Activated T-cell treated with anti-CD3 and anti-CD28 coated beads, Interleukin-2, amount 50 U/mL, for 24 hours (primary cell): ENCODE measurements around the gene MMAB.

ENCODE experiments used
- DNase-seq: peaks from one replicate; pipeline ENCODE4 v3.0.0-alpha.2; 2020
- H3K27ac Mint-ChIP-seq: 2 replicates; pipeline ENCODE4 v1.8.0; 2020; ENCODE audit warnings: mild to moderate bottlenecking, mixed read lengths
- H3K27me3 Mint-ChIP-seq: 2 replicates; pipeline ENCODE4 v1.8.0; 2020; ENCODE audit warnings: mixed read lengths
- H3K36me3 Mint-ChIP-seq: 2 replicates; pipeline ENCODE4 v1.8.0; 2020; ENCODE audit warnings: low read depth, mixed read lengths
- H3K4me1 Mint-ChIP-seq: 2 replicates; pipeline ENCODE4 v1.8.0; 2020; ENCODE audit warnings: low read depth, mixed read lengths
- H3K4me3 Mint-ChIP-seq: 2 replicates; pipeline ENCODE4 v1.8.0; 2020; ENCODE audit warnings: mild to moderate bottlenecking, moderate library complexity, mixed read lengths
- H3K9me3 Mint-ChIP-seq: 2 replicates; pipeline ENCODE4 v1.8.0; 2020; ENCODE audit warnings: mixed read lengths

The MMAB gene

GRCh38 chr12:109538191-109538863 lies 35.0 kb downstream of the MMAB start:
- Mint-ChIP-seq H3K27me3 (no peaks in the 10 kb centered on the region), H3K36me3 (peaks cover 30% of the 10 kb centered on the region), H3K9me3 (no peaks in the 10 kb centered on the region), H3K27ac (no peak overlapping the region), H3K4me3 (no peak overlapping the region), H3K4me1 (no peaks in the 10 kb centered on the region)
- no peak for DNase-seq

- Mint-ChIP-seq H3K9me3 (no peaks in the 10 kb centered on the region), H3K4me3 (no peak overlapping the region), H3K36me3 (peaks cover 37% of the 10 kb centered on the region), H3K27me3 (no peaks in the 10 kb centered on the region), H3K4me1 (no peaks in the 10 kb centered on the region), H3K27ac (no peak overlapping the region)
- DNase-seq, result no peak
Measured at GRCh38 chr12:109537136-109537535, 36.2 kb downstream of the MMAB start.

GRCh38 chr12:109535863-109536250 lies 37.4 kb downstream of the MMAB start:
- no peak for DNase-seq
- Mint-ChIP-seq H3K4me1 (no peaks in the 10 kb centered on the region), H3K27ac (no peak overlapping the region), H3K36me3 (peaks cover 47% of the 10 kb centered on the region), H3K4me3 (no peak overlapping the region), H3K9me3 (no peaks in the 10 kb centered on the region), H3K27me3 (no peaks in the 10 kb centered on the region)

- H3K4me3 Mint-ChIP-seq, result no peak overlapping the region
- H3K27ac Mint-ChIP-seq, result no peak overlapping the region
Measured at GRCh38 chr12:109535231-109535862, 38.0 kb downstream of the MMAB start.

GRCh38 chr12:109534456-109534855 lies 38.8 kb downstream of the MMAB start:
- Mint-ChIP-seq H3K4me3 (no peak overlapping the region), H3K9me3 (no peaks in the 10 kb centered on the region), H3K27me3 (no peaks in the 10 kb centered on the region), H3K36me3 (peaks cover 61% of the 10 kb centered on the region), H3K27ac (no peak overlapping the region), H3K4me1 (no peaks in the 10 kb centered on the region)
- no peak for DNase-seq

More at GRCh38 chr12:109535231-109535862, 38.0 kb downstream of the MMAB start:
- Mint-ChIP-seq H3K36me3 (peaks cover 52% of the 10 kb centered on the region), H3K4me1 (no peaks in the 10 kb centered on the region), H3K27me3 (no peaks in the 10 kb centered on the region), H3K9me3 (no peaks in the 10 kb centered on the region)
- no peak for DNase-seq

GRCh38 chr12:109533487-109533740 lies 39.9 kb downstream of the MMAB start:
- H3K9me3 Mint-ChIP-seq, result no peaks in the 10 kb centered on the region

GRCh38 chr12:109532721-109533486 lies 40.4 kb downstream of the MMAB start:
- Mint-ChIP-seq H3K4me3 (no peak overlapping the region), H3K27me3 (no peaks in the 10 kb centered on the region), H3K4me1 (no peaks in the 10 kb centered on the region)

More at GRCh38 chr12:109533487-109533740, 39.9 kb downstream of the MMAB start:
- H3K36me3 Mint-ChIP-seq, result peaks cover 67% of the 10 kb centered on the region
- no peak for DNase-seq
- H3K4me1 Mint-ChIP-seq, result no peaks in the 10 kb centered on the region
- H3K27me3 Mint-ChIP-seq, result no peaks in the 10 kb centered on the region
- H3K4me3 Mint-ChIP-seq, result no peak overlapping the region
- no peak overlapping the region for H3K27ac Mint-ChIP-seq

GRCh38 chr12:109531411-109531810 lies 41.9 kb downstream of the MMAB start:
- no peak for DNase-seq
- no peaks in the 10 kb centered on the region for H3K27me3 Mint-ChIP-seq
- no peak overlapping the region for H3K27ac Mint-ChIP-seq
- no peaks in the 10 kb centered on the region for H3K9me3 Mint-ChIP-seq
- H3K36me3 Mint-ChIP-seq, result peaks cover 79% of the 10 kb centered on the region
- H3K4me1 Mint-ChIP-seq, result no peaks in the 10 kb centered on the region
- no peak overlapping the region for H3K4me3 Mint-ChIP-seq

More at GRCh38 chr12:109532721-109533486, 40.4 kb downstream of the MMAB start:
- H3K9me3 Mint-ChIP-seq, result no peaks in the 10 kb centered on the region
- H3K27ac Mint-ChIP-seq, result no peak overlapping the region
- H3K36me3 Mint-ChIP-seq, result peaks cover 71% of the 10 kb centered on the region
- DNase-seq, result no peak

- Mint-ChIP-seq H3K4me1 (no peaks in the 10 kb centered on the region), H3K9me3 (no peaks in the 10 kb centered on the region), H3K27me3 (no peaks in the 10 kb centered on the region), H3K4me3 (no peak overlapping the region), H3K27ac (no peak overlapping the region), H3K36me3 (peaks cover 80% of the 10 kb centered on the region)
- DNase-seq, result no peak
Measured at GRCh38 chr12:109529691-109530640, 43.3 kb downstream of the MMAB start.

- Mint-ChIP-seq H3K27ac (no peak overlapping the region), H3K4me1 (no peaks in the 10 kb centered on the region), H3K36me3 (peaks cover 84% of the 10 kb centered on the region), H3K4me3 (no peak overlapping the region), H3K9me3 (no peaks in the 10 kb centered on the region), H3K27me3 (no peaks in the 10 kb centered on the region)
- no peak for DNase-seq
Measured at GRCh38 chr12:109527489-109528123, 45.7 kb downstream of the MMAB start.

- peaks cover 91% of the 10 kb centered on the region for H3K36me3 Mint-ChIP-seq
Measured at GRCh38 chr12:109525279-109525585, 48.1 kb downstream of the MMAB start.

GRCh38 chr12:109524466-109525278 lies 48.6 kb downstream of the MMAB start:
- DNase-seq, result no peak
- no peaks in the 10 kb centered on the region for H3K9me3 Mint-ChIP-seq
- H3K4me1 Mint-ChIP-seq, result no peaks in the 10 kb centered on the region
- H3K4me3 Mint-ChIP-seq, result no peak overlapping the region
- no peak overlapping the region for H3K27ac Mint-ChIP-seq
- H3K27me3 Mint-ChIP-seq, result no peaks in the 10 kb centered on the region
- H3K36me3 Mint-ChIP-seq, result peaks cover 91% of the 10 kb centered on the region

More at GRCh38 chr12:109525279-109525585, 48.1 kb downstream of the MMAB start:
- H3K4me1 Mint-ChIP-seq, result no peaks in the 10 kb centered on the region
- no peak overlapping the region for H3K4me3 Mint-ChIP-seq
- DNase-seq, result no peak
- H3K27ac Mint-ChIP-seq, result no peak overlapping the region
- H3K9me3 Mint-ChIP-seq, result no peaks in the 10 kb centered on the region
- no peaks in the 10 kb centered on the region for H3K27me3 Mint-ChIP-seq

GRCh38 chr12:109523504-109523903 lies 49.8 kb downstream of the MMAB start:
- no peaks in the 10 kb centered on the region for H3K4me1 Mint-ChIP-seq
- H3K27me3 Mint-ChIP-seq, result no peaks in the 10 kb centered on the region
- no peak overlapping the region for H3K4me3 Mint-ChIP-seq
- no peak for DNase-seq
- H3K9me3 Mint-ChIP-seq, result no peaks in the 10 kb centered on the region
- peaks cover 94% of the 10 kb centered on the region for H3K36me3 Mint-ChIP-seq
- no peak overlapping the region for H3K27ac Mint-ChIP-seq
